HG02588 (cell line): ENCODE measurements around the gene RGS17.
A peak's percentile ranks its signal among the peaks of the same experiment; 100 is the strongest.
"Not testable (repeated sequence)": the region's sequence is repeated elsewhere in the genome, so short reads cannot be mapped to it uniquely, and the experiment has no call there.

Experiments used
- ATAC-seq: cut with Tn5 transposase; IDR thresholded peaks from one replicate; pipeline ENCODE4 v1.9.1; 2021; ENCODE audit warnings: mild to moderate bottlenecking, moderate library complexity; ENCODE audit not compliant: unreplicated experiment

Gene RGS17

GRCh38 chr6:153038378-153039057, 92.6 kb downstream of the RGS17 start:
- no peak for ATAC-seq

DNA sequence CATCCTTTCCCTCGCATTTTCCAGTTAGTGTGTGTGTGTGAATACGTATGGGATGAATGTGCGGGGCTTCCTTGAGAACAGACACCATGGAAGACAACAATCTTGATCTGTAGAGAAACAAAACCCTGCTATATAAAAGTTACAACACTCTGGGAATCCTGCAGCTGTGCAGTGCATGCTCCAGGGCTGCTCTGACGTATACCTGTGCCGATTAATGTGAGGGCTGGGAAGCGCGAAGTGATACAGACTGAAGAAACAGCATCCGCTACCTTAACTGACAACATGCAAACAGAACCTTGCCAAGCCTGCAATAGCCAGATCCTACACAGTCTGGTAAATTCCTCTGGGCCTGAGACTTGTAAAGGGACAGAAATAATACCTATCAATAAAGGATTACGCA, 96.9 kb downstream of the RGS17 start:
- no peak for ATAC-seq

DNA sequence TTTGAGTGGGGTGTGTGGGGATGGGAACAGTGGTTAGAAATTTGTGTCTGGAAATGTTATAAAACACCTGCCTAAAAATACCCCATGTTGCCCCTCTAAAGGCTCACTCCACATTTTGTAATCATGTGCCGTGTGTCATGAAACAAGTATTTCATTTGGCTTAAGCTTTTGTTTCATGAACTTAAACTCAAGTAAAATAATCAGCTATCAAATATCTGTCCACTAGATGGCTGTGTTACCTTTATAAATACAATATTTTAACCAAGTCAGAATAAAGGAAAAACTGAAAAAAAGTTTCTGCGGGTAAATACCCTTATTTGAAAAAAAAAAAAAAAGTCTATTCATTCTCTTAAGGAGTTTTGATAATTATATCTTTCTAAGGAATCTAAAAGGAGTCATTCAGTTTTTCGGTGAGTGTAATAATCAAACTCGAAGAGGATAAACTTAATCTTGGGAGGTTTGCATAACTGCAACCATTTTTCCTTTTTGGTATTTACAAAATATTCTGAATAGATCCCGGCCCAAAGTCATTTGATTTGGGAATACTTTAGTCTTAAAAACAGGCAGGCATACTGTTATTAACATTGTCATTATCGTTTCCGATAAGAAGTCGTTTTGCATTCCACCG, 98.7 kb downstream of the RGS17 start:
- no peak for ATAC-seq

GRCh38 chr6:153031335-153031955, 99.6 kb downstream of the RGS17 start:
- no peak for ATAC-seq

- ATAC-seq: no peak
These were observed 102.1 kb downstream of the RGS17 start for GRCh38 chr6:153028963-153029362.

DNA sequence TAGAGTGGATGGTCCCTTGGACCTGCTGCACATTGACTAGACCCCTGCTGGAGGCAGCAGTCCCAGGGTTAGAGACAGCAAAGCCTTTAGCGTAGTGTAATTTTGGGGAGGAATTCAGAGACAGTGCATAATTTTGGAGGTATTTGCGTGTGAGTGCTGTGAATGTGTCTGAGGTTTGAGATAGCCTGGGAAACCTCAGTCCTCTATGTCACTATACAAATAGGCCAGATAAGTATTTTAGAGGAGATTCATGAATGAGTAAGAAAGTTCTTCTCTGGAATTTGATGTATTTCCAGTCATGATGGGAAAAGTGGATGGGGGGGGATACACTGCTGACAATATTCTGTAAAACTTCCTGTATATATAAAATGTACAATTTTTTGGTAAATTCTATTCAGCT, 102.8 kb downstream of the RGS17 start:
- no peak for ATAC-seq

- no peak for ATAC-seq
These were observed 103.6 kb downstream of the RGS17 start for GRCh38 chr6:153027480-153027879.

GRCh38 chr6:153024709-153025017, 106.4 kb downstream of the RGS17 start:
- no peak for ATAC-seq

- ATAC-seq: peak; percentile 100
These were observed 106.9 kb downstream of the RGS17 start for GRCh38 chr6:153023977-153024708.

DNA sequence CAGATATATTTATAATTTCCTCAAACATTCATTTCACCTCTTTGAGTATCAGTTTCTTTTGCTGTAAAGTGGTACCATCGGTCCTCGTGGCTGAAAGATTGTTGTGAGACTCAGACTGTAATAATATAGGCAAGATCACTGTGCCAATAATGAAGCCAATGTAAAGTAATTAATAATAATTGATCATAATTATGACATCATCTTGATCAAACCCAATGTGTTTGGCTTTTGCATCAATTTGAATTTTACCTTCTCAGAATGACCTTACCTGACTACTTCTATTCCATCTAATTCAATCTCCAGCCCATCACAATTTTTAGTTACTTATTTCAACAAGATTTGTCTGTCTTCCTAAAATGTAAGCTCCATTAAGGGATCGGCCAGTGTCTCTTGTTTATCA, 112.7 kb downstream of the RGS17 start:
- ATAC-seq: no peak

- ATAC-seq: no peak
These were observed 114.2 kb downstream of the RGS17 start for GRCh38 chr6:153016846-153017245.

DNA sequence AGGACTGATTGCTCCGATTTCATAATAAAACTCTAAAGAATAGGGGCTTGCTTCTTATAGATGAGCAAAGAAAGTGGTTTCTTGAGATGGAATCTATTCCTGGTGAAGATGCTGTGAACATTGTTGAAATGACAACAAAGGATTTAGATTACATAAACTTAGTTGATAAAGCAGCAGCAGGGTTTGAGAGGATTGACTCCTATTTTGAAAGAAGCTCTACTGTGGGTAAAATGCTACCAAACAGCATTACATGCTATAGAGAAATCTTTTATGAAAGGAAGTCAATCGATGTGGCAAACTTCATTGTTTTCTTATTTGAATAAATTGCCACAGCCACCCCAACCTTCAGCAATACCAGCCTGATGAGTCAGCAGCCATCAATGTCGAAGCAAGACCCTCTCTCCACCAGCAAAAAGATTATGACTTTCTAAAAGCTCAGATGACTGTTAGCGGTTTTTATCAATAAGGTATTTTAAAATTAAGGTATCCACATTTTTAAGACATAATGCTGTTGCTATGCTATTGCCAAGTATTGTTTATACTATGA, 115.9 kb downstream of the RGS17 start:
- no peak for ATAC-seq

- no peak for ATAC-seq
These were observed 117.6 kb downstream of the RGS17 start for GRCh38 chr6:153013438-153013837.

DNA sequence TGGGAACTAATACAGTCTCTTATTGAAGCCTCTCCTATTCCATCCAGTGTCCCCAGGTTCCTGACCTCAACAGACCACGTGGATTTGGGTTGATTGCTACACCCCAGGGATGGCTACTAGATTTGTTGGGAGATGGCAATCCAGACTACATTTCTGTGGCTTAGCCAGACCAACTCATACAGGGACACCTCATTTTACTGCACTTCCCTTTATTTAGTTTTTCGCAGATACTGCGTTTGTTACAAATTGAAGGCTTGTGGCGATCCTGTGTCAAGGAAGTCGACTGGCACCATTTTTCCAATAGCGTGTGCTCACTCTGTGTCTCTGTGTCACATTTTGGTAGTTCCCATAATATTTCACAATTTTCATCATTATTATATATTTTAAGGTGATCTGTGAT, 118.2 kb downstream of the RGS17 start:
- ATAC-seq: no peak

DNA sequence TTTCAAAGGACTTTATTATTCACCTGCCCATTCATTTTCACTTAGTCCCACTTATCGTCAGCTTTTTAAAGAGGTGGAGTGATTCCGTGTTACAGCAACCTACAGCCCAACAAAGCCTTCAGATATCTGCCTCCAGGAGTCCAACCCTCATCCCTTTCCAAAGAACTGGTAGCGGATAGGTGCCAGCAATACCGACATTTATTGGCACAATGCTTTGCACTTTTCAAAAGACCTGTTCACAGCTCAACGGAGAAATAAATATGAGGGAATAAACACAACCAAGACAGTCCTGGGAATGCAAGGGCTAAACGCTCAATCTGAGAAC, 127.8 kb downstream of the RGS17 start:
- peak; percentile 1 for ATAC-seq

DNA sequence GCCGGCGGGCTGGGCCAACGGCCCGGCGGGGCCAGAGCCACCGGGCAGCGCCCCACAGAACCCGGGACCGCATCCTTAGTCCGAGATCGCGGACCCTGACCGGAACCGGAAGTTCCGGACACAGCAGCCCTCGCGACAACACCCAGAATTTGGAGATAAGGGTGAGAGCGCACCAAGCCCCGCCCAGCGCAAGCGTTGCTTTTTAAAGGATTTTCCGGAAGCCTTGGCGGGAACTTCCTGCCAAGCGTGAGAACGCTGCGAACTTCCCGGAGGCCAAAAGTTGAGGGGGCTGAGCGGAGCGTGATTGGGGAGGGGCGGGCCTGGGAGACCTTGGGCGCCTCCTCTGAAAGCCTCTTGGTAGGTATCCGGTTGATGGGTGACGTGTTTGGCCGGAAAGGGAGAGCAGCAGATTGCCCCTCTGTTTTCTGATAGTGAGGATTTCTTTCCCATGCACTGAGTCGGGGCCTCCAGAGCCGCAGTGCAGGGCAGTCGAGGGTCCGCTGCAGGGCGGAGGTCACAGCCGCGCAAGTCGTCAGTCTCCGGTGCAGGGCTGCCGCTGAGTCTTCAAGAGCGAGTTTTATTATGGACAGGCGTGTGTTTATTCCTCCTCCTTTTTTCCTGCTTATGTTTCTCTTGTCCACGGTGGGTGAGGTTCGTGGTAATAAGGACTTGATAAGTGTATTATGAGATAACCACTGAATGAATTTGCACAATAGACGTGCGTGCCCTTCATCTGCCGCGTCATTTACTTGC, 128.3 kb downstream of the RGS17 start, which contains the start of gene MTRF1L:
Gene MTRF1L, minus strand, starts transcription at position 97 of the 753 bp plus-strand sequence. Its CDS starts 24 bp downstream, at position 73.
- ATAC-seq: peak; percentile 95

GRCh38 chr6:153001767-153002612, 129.1 kb downstream of the RGS17 start:
- ATAC-seq: peak; percentile 22

DNA sequence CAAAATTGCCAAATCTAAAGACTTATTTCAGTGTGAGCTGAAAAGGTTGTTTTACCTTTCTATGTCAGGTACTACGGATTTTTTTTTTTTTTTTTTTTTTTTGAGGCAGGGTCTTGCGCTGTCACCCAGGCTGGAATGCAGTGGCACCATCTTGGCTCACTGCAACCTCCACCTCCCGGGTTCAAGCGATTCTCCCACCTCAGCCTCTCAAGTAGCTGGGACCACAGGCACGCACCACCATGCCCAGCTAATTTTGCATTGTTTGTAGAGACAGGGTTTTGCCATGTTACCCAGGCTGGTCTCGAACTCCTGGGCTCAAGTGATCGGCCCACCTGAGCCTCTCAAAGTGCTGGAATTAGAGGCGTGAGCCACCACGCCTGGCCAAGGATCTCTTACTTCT, 130.3 kb downstream of the RGS17 start:
- ATAC-seq: not testable (repeated sequence)

GRCh38 chr6:153000243-153000642, 130.8 kb downstream of the RGS17 start:
- no peak for ATAC-seq

DNA sequence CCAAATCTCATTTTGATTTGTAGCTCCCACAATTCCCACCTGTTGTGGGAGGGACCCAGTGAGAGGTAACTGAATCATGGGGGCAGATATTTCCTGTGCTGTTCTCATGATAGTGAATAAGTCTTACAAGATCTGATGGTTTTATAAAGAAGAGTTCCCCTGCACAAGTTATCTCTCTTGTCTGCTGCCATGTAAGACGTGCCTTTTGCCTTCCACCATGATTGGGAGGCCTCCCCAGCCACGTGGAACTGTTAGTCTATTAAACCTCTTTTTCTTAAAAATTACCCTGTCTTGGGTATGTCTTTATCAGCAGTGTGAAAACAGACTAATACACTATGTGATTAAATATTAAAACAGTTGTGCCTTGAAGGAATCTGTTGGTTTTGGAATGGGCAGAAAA, 131.5 kb downstream of the RGS17 start:
- ATAC-seq: not testable (repeated sequence)
